NCI-H1930 (cell line): ENCODE measurements around the gene MTMR3.

Source experiments
- DNase-seq, 2 experiments: peaks; one replicate each; lab custom pipeline; 2025; lab: John Stamatoyannopoulos, UW

MTMR3 gene

DNA sequence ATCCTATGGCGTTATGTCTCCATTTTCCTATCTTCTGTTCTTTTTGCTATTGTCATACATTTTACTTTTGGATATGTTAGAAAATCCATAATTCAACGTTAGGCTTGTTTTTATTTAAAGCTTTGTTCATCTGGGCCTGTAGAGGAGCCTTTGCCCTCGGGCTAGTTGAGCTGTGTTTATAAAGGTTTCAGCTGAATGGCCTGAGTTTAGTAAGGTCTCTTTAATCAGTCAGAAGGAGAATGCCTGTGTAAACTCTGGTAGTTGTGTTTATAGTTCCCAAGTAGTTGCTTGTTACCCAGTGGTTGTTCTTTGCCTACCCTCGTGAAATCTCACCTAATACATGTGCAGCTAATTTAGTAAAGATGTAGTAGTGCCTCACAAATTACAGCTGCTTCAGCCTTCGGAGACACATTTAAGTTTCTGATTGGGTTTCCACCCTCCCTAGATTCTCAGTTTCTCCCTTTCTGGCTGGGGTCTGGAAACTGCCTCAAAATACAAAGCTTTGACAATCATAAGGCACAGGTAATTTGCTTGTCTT is 33.1 kb downstream of the MTMR3 start:
- peak; percentile 38 to 55 for DNase-seq

DNA sequence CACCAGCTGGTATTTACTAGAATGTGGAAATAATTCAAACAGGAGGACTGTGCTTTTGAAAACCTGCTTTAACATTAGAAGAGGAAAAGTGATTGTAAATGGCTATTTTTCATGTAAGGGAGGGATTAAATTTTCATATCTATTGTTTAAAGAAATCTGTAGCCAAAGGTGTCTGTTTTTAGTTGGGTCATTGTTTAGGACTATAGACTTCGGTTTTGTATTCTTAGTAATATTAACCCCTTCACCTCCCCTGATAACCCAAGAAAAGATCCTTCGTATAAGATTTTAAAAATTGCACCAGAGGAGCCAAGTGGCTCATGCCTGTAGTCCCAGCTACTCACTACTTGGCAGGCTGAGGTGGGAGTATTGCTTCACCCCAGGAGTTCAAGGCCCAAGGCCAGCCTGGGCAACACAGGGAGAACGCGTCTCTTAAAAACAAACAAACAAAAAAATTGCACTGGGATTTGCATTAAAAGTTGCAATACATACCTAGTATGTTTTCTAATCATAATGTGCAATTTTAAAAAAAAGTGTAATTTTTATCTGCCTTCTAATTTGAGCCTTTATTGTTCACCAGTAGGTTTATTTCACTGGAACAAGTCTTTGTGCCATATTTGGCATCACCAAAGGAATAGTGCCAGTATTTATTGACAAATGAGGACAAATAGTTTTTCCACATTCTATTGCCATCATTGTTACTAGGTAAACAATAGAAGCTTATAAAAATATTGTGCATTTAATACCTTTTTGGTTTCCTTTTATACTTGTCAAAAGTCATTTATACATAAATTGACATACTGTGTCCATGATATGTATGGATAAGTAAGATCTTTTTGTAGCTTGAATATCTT is 34.3 kb downstream of the MTMR3 start:
- DNase-seq, result no peak

DNA sequence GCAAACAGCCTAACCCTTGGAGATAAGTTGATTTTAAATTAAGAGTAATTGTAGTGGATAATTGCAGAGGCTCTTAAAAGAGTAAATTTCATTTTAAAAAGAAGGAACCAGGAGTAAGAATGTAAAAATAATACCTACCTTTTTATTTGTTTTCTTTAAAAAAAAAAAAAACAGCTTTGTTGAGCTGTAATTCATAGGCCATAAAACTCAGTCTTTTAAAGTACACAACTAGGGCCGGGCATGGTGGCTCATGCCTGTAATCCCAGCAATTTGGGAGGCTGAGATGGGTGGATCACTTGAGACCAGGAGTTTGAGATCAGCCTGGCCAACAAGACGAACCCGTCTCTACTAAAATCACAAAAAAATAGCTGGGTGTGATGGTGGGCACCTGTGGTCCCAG is 42.4 kb downstream of the MTMR3 start:
- DNase-seq, result no peak

DNA sequence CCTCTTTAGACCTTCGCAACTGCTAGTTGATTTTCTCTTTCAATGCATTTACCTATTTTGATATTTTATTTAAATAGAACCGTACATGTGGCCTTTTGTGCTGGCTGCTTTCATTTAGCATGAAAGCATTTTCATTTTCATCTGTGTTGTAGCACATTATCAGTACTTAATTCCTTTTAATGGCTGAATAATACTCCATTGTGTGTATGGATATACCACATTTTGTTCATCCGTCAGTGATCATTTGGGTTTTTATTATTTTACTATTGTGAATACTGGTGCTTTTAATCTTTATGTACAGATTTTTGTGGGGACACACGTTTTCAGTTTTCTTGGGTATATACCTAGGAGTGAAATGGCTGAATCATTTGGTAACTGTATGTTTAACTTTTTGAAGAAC is 43.1 kb downstream of the MTMR3 start:
- no peak for DNase-seq

DNA sequence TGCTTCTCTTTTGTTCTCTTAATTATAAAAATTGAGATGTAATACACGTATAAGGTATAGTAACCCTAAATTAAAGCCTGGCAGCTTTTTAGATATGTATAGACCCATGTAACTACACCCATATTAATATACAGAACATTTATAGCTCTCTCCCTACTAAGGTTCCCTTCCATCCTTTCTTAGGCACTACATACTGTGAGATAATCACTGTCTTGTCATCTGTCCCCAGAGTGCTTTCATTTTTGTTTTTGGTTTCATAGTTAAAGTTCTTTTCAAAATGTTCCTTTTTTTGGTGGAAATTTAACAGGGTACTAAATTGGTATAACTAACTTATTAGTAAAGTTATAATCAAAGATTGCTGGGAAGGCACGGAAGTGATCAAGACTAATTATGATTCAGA is 49.2 kb downstream of the MTMR3 start:
- DNase-seq, result no peak

DNA sequence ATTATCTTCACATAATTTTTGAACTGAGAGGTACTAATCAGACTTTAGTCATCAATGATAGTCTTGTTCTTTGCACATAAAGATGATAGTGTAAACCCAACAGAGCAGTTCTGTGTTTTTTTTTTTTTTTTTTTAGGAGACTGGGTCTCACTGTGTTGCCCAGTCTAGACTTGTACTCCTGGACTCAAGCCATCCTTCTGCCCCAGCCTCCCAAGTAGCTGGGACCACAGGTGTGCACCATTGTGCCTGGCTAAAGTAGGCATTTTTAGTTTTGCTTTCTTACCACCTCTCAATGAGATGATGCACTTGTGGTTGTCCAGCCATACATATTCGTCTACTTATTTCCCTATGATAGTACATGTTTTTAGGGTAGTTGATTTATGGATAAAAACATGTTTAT is 50.6 kb downstream of the MTMR3 start:
- DNase-seq, result no peak

DNA sequence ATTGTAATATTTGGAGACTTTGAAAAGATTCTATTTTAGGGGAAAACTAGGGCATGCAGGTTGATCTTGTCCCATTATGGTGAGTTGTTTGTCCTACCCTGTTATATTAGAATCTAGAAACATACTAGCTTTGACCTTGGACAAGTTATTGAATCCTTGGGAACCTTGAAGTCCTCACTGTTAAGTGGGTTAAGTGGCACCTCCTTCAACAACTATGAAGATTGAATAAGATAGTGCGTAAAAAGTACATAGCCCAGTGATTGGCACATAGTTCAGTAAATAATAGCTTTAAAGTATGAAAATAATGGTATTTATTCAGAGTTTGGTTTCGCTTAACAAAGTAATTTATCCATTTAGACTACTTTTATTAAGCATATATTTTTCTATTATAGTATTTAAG is 51.6 kb downstream of the MTMR3 start:
- DNase-seq, result no peak

DNA sequence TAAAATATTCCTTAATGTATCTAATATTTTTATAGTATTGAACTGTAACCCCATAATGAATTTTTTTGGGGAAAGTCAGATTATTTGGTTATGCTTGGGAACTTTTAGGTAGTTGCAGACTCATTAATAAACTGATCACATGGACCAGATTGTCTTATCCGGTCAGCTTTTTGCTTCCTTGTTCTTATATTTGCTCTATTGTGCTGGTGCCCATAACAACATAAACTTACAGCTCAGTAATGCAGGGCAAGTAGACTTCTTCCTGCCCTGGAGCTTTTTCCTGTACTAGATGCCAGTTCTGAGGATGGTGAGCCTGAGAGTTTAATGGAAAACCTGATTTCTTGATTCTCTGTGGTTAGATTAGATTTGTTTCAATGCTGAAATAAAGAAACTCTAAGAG is 53.2 kb downstream of the MTMR3 start:
- DNase-seq, result no peak

DNA sequence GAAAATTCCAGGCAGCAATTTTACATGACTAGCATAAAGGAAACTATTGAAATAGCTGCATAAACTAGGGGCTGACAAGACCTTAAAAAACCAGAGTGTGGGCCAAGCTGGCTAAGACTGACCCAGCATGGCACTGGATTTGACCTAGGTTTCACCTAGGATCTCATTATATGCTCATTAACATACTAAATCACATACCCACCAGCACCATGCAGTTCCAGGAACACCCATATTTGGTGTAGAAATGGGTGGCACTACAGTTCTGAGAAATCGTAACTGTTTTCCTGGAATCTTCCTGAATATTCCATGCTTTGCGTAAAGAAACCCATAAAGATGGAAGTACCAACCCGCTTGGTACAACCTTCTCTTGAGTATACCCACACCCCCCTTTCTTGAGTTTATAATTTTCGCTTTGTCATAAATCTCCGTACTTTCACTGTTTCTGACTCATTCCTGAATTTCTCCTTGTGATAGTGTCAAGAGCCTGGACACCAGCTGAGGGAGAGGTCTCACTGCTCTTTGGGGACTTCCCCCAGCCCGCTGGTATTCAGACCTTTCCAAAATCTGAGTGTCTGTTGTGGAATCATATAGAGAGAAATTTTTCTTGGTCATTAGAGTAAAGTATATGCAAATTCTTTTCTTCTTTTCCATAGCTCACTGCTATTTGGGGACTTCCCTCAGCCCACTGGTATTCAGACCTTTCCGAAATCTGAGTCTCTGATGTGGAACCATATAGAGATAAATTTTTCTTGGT is 55.1 kb downstream of the MTMR3 start:
- DNase-seq, result no peak

DNA sequence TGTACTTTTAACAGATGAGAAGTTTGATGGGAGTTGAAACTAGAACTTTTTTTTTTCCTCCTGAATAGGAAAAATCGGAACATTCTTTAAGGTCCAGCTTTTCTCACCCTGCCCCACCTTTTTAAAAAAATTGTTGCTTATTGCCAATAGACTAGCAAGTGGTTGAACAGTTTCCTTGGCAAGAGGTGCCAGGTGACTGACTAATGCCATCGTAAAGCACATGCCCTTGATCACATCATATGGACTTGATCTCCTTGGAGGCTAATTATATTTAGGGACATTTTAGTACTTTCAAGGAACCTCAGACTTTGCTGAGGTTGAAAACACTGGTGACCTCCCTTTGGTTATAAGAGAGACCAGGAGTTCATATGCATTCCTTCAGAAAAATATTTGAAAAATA is 57.6 kb downstream of the MTMR3 start:
- DNase-seq, result no peak

DNA sequence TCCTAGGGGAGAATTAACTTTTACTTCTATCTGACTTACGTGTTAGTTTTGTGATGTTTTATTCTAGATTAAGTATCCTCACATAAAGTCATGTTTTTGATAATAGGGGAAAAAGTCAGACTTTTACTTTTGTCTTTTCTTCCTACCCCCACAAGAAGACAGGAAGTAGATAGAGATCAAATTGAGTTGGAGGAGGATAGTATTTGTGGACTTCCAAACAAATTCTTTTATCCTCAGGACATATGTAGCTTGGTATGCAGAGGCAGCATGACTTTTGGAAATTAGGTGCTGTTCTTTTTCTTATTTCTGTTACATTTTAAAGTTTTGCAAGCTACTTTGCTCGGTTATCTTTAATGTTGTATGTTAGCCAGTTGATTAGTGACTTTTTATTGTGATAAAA is 61.4 kb downstream of the MTMR3 start:
- DNase-seq, result no peak

DNA sequence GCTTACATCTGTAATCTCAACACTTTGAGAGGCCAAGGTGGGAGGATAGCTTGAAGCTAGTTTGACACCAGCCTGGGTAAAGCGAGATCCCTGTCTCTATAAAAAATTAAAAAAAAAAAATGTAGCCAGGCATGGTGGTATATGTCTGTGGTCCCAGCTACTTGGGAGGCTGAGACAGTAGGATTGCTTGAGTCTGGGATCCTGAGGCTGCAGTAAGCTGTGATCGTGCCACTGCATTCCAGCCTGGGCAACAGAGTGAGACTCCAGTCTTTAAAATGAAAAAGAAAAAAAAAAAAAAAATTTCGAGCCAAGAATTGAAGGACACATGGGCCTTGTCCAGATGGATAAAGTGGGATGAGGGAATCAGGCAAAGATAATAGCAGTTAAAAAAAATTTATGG is 62.5 kb downstream of the MTMR3 start:
- no peak for DNase-seq

DNA sequence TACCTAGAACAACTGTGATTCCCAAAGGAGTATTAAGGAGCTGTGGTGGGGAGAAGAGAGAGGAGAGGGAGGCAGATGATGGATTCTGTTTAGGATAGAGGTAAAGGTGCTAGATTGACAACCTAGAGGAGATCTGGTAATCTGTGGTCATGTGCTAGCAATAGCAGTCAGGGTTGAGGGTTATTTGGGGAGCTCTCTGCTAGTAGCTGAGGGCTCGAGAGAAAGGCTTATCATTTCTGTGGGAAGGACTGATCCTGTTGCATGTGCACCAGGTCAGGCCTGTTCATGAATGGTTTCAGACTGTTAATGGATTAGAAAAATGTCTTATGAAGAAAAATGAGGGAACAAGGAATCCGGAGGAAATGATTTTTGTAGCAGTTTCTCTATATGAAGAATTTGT is 63.2 kb downstream of the MTMR3 start:
- no peak for DNase-seq

DNA sequence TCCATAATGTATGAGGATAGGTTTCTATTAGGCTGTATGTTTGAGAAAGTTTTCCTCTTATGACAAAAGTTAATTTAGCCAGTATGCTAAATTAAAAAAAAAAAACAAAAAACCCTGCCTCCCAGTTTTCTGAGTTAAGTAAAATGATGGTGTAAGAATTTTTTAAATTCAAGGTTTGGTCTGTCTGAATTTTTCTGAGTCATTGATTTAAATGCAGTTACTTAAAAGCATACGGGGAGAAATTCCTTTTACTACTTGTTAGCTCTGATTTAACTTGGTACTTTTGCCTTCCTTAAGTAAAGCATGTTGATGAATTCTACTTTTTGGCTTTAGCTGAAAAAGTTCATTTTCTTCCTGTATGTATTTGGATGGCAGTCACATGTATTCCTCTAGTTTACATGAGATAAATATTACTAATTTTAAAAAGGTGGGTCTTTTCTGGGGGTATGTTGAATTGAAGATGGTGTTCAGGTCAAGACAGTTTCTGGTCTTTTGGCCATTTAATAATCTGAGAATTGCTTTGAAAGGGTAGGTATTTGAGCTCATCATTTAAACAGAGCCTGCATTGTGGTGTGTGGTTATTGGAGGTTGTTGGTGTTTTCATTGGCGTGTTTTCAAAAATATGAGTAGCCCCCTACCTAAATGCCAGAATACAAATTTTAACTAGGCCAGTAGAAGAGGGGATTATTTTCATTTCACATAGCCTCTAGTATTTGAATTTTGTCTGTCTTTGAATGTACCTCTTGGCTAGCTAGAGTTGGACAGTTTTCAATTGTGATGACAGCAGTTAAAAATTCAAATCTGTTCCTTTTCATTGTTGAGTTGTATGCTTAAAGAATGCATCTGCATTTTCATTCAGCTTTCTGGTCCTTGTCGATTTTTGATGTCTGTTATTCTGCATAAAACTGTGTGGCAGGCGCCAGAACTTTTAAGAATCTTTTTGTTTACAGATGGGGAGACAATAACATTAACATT is 64.7 kb downstream of the MTMR3 start:
- DNase-seq, result no peak

DNA sequence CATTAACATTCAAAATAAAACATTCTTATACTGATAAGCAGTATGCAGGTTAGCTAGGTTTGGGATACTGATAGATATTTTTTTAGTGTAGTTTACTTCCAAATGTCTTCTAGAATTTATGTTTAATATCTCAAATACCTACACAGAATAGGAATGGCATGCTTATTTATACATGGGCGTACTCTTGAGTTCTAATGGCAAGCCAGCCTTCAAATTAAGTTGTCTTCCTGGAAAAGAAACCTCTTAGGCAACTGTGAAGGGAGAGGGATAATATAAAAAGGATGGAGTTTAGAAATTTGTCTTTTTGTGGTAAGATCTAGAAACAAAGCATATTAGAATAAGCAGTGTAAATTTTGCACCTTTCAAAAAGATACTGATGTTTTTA is 65.4 kb downstream of the MTMR3 start:
- DNase-seq, result no peak

DNA sequence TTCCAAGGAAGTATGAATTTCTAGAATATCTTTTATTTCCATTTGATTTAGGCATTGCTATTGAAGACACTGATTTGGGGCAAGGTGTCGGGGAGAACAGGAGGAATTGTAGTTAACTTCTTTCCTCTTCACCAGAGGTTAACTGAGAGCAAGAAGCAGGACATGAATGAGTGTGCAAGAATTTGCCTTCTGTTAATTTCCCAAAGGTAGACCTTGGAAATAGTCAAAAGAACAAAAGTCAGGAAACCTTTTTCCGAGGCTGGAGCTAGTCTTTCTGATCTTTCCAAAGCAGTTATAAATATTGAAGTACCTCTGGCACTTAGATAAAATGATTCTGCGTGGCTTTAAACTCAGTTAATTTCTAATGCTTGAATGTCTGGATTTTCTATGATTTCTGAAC is 66.9 kb downstream of the MTMR3 start:
- DNase-seq, result no peak

DNA sequence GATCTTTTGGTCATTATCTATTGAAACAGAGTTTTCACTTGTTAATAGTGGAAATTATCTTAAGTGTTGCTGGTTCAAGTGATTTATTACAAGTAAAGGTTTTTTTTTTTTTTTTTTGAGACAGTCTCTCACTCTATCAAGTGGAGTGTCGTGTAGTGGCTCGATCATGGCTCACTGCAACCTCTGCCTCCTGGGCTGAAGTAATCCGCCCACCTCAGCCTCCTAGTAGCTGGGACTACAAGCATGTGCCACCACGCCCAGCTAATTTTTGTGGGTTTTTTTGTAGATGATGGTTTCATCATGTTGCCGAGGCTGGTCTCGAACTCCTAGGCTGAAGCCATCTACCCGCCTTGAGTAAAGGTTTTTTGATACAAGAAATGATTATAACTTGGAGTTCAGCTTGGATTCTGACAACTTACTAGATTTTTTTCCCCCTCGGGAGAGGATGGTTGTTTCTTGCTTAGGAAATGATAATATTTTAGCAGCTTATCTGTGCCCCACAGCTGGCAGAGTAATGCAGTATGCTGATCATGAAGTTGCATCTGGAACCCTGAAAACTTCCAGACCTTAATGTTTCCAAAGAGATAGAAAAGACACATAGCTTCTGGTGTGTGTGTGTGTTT is 68.9 kb downstream of the MTMR3 start:
- no peak for DNase-seq

DNA sequence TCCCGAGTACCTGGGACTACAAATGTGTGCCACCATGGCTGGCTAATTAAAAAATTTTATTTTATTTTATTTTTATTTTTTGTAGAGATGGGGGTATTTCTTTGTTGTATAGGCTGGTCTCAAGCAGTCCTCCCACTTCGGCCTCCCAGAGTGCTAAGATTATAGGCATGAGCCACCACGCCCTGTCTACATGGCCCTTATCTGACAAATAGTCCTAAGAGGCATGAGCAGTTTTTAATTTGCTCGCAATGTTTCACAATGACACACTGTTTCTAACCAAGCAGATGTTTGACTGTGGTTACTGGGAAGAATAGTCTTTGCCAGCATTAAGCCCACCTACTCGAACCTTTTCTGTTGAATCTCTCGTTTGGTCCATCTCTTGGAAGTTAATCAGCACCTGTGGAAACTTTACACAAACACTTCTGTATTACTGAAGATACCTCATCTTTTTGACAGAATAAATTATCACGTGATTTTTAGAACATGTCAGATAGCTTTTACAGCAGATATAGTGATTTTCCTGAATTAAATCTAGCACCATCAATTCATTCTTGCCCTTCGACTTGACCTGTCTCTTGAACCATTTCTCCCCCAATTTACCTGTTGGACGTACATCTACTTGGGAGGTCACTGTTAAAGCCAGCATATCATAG is 71.4 kb downstream of the MTMR3 start:
- DNase-seq, result no peak

DNA sequence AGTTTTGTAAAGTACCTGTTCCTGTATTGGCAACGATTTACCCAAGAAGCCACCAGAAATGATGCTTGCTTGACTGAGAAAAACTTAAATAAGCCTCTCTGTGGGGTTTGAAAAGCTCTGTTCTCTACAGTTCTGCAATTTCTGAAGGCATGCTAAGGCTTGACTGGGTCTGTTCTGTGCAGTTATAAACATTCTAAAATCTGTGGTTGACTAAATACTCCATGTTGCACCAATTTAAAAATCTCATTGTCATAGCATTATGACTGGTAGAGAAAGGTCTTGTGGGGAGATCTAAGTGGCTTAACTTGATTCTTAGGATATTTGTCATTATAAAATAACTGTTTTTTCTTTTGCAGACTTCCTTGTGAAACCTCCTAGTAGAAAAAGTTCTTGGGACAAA is 73.7 kb downstream of the MTMR3 start:
- DNase-seq, result no peak

DNA sequence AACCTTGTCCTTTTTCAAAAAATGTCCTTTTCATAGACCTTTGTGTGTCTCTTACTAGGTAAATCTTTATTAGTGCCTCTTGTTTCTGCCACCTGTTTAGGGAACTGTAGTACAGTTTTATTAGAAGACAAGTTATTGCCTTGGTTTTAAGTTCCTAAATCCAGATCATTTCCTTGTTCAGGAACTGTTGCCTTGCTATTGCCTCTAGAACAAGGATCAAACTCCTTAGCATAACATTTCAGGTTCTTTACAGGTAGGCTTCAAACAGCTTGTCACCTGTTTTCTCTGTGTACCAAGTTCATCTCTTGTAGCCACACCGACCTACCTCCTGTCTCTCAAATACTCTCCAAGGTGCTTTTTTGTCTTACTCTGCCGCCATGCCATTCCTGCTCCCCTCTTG is 75.2 kb downstream of the MTMR3 start:
- DNase-seq, result no peak

DNA sequence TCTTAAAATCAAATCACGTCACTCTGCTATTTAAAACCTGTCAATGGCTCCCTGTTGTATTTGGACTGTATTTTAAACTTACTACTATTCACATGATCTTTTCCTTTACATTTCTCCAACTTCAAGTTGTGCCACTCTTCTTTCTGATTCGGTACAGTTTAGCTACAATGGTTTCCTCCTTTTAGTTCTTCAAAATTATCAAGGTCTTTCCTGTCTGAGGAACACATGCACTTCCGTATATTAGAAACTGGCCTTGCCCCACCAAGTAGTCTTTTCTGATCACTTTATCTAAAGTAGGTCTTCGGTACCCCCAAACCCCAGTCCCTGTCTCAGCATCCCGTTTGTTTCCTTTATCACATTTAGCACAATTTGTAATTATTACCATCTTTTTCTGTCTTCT is 81.8 kb downstream of the MTMR3 start:
- no peak for DNase-seq
